ENCODE results near the gene BZW2. TPM values are rescaled to one million over a fixed set of nuclear protein-coding genes. Genes with fewer than 3 reads are reported as not detected.
A peak's percentile ranks its signal among the peaks of the same experiment; 100 is the strongest.

The BZW2 gene
- total RNA-seq, 1 donor from 2014 or later = 18.0 TPM

DNA sequence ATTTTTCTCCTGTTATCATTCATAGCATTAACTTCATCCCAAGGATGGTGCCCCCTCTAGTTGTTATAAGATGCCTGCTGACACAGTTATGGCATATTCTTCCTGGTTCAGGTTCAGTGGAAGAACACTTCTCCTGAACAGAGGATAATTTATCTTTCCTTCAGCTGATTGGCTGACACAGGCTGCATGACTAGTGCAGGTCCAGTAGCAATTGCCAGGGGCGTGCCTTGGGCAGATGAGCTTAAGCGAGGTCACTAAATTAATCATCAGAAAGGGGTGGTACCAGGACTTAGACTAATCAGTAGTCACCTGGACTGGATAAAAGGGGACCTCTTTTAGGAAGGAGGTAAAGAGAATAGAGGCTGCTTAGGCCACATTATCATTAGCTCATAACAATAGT, 42.3 kb downstream of the BZW2 start:
- Histone ChIP-seq H3K4me1 (no peaks in the 10 kb centered on the region), H3K4me3 (no peak overlapping the region), H3K9me3 (no peaks in the 10 kb centered on the region), H3K27me3 (no peaks in the 10 kb centered on the region), H3K36me3 (peaks cover 4 to 16% of the 10 kb centered on the region in 2 donors), H3K27ac (no peak overlapping the region)
- no peak for DNase-seq (ENCODE audit: low spot score in 2 of 2)
- TF ChIP-seq CTCF (IDR thresholded peaks at IDR 0.05) = no peak
- intact Hi-C loops (cut with DNase I) = no loop called here

- intact Hi-C loops (cut with DNase I) = no loop called here
- Histone ChIP-seq H3K4me3 (no peak overlapping the region), H3K27me3 (no peaks in the 10 kb centered on the region), H3K36me3 (peaks cover 4% of the 10 kb centered on the region in 2 donors), H3K4me1 (no peaks in the 10 kb centered on the region), H3K9me3 (no peaks in the 10 kb centered on the region), H3K27ac (no peak overlapping the region)
- DNase-seq (ENCODE audit: low spot score in 2 of 2) = no peak
- TF ChIP-seq CTCF (IDR thresholded peaks at IDR 0.05) = no peak
Observed at GRCh38 chr7:16691241-16691640, 45.3 kb downstream of the BZW2 start.

DNA sequence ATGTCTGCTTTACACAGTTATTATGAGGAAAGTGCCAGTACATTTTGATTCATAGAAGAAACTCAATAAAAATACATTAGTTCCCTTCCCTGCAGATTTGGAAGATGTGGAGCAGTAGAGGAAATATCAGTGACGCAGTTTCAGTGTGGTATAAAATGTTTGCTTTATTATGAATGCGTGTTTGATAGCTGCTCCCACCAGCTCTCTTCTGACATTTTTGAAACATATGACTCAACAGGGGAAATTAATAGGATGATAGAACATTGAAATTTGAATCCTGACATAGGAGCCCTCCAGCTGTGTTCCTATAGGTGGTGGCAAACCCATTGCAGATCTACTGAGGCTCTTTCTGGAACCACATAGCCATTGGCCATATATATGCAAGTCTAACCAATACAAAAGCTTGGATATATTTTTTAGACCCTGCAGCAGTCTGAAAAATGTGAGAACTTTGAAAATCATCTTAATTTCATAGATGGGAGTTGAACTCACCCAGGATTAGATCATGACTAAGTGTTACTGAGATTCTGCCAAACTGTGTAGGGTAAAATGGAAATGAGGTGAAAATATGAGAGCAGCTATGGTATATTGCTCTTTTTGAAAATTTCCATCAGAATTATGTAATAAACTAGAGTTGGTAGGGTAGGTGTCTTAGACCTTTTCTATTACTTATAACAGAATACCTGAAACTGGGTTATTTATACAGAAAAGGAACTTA, 47.8 kb downstream of the BZW2 start:
- H3K4me3 ChIP-seq = no peak overlapping the region
- no peaks in the 10 kb centered on the region for H3K27me3 ChIP-seq
- no peak for DNase-seq (ENCODE audit: low spot score in 2 of 2)
- intact Hi-C loops (cut with DNase I) = no loop called here
- no peaks in the 10 kb centered on the region for H3K9me3 ChIP-seq
- H3K4me1 ChIP-seq = no peaks in the 10 kb centered on the region
- H3K27ac ChIP-seq = no peak overlapping the region
- H3K36me3 ChIP-seq = peaks cover 4 to 18% of the 10 kb centered on the region in 2 donors
- TF ChIP-seq CTCF (IDR thresholded peaks at IDR 0.05) = no peak

- Histone ChIP-seq H3K27me3 (no peaks in the 10 kb centered on the region), H3K27ac (no peak overlapping the region), H3K4me1 (peaks cover 0 to 3% of the 10 kb centered on the region in 2 donors), H3K9me3 (no peaks in the 10 kb centered on the region), H3K4me3 (no peak overlapping the region), H3K36me3 (peaks cover 4 to 18% of the 10 kb centered on the region in 2 donors)
- no peak for TF ChIP-seq CTCF (IDR thresholded peaks at IDR 0.05)
- intact Hi-C loops (cut with DNase I) = no loop called here
- no peak for DNase-seq (ENCODE audit: low spot score in 2 of 2)
Observed at GRCh38 chr7:16694806-16695205, 48.8 kb downstream of the BZW2 start.

- no peak for DNase-seq (ENCODE audit: low spot score in 2 of 2)
- H3K36me3 ChIP-seq = peaks cover 4 to 15% of the 10 kb centered on the region in 2 donors
- H3K27me3 ChIP-seq = no peaks in the 10 kb centered on the region
- intact Hi-C loops (cut with DNase I) = loop anchor here (2.0 kb wide), 1 partner anchor 223 kb away; no protein-coding TSS in a partner anchor
- H3K4me3 ChIP-seq = no peak overlapping the region
- peak; percentile 37 to 55 (median 44) for TF ChIP-seq CTCF (IDR thresholded peaks at IDR 0.05)
- peaks cover 0 to 3% of the 10 kb centered on the region in 2 donors for H3K4me1 ChIP-seq
- H3K27ac ChIP-seq = no peak overlapping the region
- H3K9me3 ChIP-seq = no peaks in the 10 kb centered on the region
Observed at GRCh38 chr7:16695621-16696237, 49.7 kb downstream of the BZW2 start.

Data from ascending aorta (tissue), 2 donors.